ENCODE data around the gene DOK3. TPM values are rescaled to one million over a fixed set of nuclear protein-coding genes. Genes with fewer than 3 reads are reported as not detected.
"Not testable (repeated sequence)": the region's sequence is repeated elsewhere in the genome, so short reads cannot be mapped to it uniquely, and the experiment has no call there.

The DOK3 gene
- total RNA-seq, 1 donor from 2014 or later: 3.3 TPM

DNA sequence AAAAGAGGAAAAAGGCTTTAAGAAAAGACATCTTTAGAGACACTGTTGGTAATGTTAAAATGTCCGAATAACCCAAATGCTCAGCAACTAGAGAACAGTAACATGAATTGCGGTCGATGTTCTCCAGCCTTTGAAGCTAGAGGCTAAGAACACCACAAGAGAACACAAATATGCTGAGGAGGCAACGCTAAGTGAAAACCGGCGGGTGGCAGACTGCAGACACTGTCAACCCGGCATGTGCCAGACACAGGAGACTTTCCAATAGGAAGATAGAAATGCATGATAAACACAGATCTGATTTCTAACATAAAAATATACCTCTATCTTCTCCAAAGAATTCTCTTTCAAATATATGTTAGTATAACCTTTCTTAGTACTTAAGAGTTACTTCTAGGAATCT lies 25.5 kb upstream of the DOK3 start:
- no peak for ATAC-seq

DNA sequence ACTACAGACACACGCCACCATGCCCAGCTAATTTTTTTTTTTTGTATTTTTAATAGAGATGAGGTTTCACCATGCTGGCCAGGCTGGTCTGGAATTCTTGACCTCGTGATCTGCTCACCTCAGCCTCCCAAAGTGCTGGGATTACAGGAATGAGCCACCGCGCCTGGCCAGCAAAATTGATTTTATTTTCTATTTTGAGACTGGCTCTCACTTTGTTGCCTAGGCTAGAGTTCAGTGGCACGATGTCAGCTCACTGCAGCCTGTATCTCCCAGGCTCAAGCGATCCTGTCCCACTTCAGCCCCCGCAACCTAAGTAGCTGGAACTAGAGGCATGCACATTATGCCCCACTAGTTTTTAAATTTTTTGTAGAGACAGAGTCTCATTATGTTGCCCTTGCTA lies 24.8 kb upstream of the DOK3 start:
- ATAC-seq: not testable (repeated sequence)

- ATAC-seq: peak; percentile 82
Observed at GRCh38 chr5:177531209-177531940, 21.7 kb upstream of the DOK3 start.

GRCh38 chr5:177530638-177531037 lies 21.0 kb upstream of the DOK3 start:
- ATAC-seq: no peak

DNA sequence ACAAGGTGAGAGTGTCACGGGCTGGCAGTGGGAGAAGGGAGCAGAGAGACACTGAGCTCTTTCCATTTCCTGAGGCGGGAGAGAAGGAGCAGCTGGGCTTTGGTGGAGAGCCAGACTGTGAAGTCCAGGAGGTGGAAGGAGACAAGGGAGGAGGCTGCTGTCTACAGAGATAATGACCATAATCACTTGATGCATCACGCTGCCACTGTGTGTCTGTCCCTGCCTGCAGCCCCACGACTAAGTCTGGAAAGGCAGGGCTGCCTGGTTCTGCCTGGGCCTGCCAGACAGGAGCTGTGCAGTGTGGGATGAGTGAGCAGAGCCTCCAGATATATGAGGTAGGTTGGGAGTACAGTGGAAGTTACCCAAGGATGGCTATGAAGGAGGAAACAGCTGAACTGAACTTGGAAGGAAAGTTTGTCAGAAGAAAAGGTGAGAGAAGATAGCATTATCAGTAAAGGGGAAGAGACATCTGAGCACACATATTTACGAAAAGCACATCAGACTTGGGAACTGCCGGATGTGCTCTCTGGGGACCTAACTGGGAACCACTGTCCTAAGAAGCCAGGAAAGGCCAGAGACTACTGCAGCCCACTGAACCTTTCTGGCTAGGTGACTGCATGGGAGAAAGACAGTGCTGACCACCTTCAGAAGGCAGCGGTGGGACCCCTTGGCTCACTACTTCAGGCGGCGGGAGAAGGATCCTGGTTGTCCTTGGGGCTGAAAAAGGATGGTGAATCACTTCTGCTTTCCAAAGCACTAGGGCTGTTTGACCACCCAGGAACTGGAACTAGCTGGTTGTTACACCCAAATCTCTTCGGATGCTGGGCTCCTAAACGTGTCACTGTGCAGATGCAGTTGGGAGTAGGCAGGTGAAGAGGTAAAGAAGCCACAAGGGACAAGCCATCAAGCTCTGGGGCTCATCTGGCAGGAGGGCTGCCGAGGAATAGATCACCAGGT lies 19.9 kb upstream of the DOK3 start:
- peak; percentile 79 for ATAC-seq

DNA sequence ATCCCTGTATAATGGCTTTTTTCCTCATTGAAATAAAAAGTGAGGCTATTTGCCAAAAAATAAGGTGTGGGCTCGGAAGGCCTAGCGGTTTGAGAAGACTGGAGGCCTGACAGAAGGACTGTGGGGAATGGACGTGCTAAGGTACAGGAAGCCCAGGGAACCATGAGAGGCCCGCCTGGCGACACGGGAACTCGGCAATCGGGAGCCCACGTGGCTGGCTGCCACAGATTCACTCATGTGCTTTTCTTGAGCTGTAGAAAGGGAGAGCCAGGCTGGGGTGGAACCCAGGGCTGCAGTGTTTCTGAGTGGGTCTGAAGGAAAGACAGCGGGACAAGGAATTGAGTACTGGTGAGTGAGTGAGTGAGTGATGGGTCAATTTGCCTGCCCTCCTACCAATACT lies 19.0 kb upstream of the DOK3 start:
- ATAC-seq: no peak

DNA sequence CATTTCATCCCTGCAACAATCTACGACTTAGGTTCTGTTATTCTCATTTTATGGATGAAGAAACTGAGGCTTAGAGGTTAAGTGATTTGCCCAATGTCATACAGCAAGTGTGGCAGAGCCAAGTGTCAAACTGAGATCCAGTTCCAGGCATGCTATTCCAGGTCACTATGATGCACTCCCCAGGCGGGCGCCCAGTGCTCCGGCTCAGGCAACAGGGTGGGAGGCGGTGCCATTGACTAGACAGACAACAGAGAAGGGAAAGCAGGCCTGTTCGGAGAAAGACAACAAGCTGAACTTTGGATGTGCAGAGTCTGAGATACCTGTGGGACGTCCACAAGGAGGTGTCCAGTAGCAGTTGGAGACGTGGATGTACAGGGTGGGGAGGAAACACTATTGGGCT lies 18.0 kb upstream of the DOK3 start:
- ATAC-seq: no peak

DNA sequence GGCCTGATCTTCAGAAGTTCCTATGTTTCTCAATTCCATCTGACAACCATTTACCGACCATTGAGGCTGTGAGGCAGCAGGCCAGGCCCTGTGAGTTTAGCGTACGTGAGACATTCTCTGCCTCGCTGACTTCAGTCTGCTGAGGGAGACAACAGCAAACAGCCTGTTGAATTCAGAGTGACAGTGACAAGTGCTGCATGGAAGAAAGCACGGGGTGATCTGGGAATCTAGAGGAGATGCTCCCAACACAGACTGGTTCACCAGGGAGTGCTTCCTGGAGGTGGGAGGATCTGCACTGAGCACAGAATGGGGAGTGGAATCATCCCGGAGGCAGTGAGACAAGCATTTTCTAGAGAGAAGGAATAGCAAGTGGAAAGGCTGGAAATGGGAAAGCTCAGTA lies 17.2 kb upstream of the DOK3 start:
- ATAC-seq: no peak

GRCh38 chr5:177526191-177526590 lies 16.6 kb upstream of the DOK3 start:
- no peak for ATAC-seq

- no peak for ATAC-seq
Observed at GRCh38 chr5:177524941-177525655, 15.5 kb upstream of the DOK3 start.

GRCh38 chr5:177524539-177524900 lies 14.9 kb upstream of the DOK3 start:
- no peak for ATAC-seq

DNA sequence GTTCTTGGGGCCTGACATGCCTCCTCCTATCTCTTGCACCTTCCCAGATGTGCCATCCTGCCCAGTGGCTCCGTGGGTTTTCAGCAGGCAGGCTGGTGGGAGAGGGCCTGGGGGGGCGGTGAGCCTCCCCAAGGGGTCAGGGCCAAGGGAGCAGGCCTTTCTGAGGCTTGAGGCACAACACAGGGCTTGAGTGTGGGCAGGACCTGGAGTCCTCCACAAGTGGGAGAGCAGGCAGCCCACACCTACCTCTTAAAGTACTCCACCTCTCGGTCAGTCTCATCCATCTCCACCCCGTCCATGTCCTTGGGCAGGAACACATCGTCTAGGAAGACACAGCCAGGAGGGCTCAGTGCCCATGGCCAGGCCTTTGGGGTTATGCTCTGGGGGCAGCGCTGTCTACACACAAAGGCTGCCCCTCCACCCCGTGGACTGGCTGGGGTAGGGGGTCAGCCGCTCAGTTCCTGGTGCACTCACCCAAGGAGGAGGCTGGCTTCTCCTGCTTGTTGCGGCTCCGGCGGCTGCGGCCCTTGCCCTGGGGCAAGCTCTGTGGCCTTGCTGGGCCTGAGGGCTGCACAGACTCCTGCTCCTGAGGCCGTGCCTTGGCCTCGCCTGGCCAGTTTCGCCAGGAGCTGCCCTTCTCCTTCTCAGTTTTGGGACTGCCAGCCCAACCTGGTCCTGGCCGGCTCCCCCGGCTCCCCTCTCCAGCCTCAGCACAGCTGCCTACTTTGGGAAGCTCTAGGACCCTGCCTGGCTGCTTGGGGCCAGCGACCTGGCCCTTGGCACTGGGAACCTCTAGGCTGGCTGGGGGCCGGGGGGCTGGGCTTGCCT lies 14.3 kb upstream of the DOK3 start:
- no peak for ATAC-seq

- ATAC-seq: no peak
Observed at GRCh38 chr5:177520916-177521513, 11.4 kb upstream of the DOK3 start.

DNA sequence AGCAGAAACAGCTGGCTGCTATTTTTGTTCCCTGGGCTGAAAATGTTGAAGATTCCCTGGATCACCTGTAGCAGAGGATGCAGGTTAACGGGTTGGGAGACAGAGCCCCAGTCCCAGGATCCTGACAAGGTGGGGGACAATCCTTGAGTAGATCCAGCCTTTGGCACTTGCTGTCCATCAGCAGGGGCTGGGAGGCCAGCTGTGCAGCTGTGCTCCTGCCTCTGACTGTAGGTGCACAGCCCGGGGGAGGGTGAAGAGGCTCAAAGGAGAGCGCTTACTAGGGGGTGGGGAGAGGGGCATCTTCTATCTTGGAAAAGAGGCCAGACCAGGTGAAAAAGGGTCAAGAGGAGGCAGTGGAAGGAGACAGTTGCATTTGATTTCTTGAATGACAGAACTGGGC lies 10.6 kb upstream of the DOK3 start:
- no peak for ATAC-seq

- no peak for ATAC-seq
Observed at GRCh38 chr5:177519463-177520235, 10.0 kb upstream of the DOK3 start.

- peak; percentile 86 for ATAC-seq
Observed at GRCh38 chr5:177516601-177517568, 7.3 kb upstream of the DOK3 start, which contains the start of gene DDX41. DDX41 (minus strand) TSS chr5:177516961; CDS start chr5:177516945, 16 bp downstream.

DNA sequence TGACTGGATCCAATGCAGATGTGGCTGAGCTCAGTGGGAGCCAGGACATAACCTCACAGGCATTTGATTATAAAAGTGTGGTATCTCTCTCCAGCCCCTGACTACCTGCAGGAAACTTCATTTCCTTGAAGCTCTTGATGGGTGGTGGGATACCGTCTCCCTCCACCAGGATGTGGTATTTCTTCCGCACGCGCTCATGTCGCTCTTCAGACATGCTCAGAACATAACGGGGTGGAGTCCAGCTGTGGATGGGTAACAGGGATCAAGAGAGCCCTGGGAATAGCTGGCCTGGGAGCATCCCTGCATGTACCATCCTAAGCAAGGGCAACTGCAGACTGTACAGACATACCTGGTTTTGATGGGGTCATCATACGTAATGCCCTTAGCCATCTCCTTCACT lies 6.0 kb upstream of the DOK3 start:
- ATAC-seq: no peak

- no peak for ATAC-seq
Observed at GRCh38 chr5:177514541-177514940, 4.9 kb upstream of the DOK3 start.

GRCh38 chr5:177513500-177513899 lies 3.9 kb upstream of the DOK3 start:
- ATAC-seq: no peak

Measured in esophagus mucosa (tissue), 1 donor.